CD4-positive, alpha-beta T cell (primary cell): ENCODE results near the gene PRDX4. TPM values are rescaled to one million over a fixed set of nuclear protein-coding genes. Genes with fewer than 3 reads are reported as not detected.
A peak's percentile ranks its signal among the peaks of the same experiment; 100 is the strongest.

Source experiments
- ATAC-seq: fragments of 200-7000 bp; cut with Tn5 transposase; one replicate; pipeline ENCODE4 v1.10.0; 2022; ENCODE audit warnings: mild to moderate bottlenecking; ENCODE audit not compliant: poor library complexity
- CTCF ChIA-PET: fragments of 350-600 bp; sonication (Branson Sonifier 250); formaldehyde crosslinking; loops from one replicate; lab custom pipeline; 2021; ENCODE audit warnings: antibody characterized with exemption, inconsistent platforms; lab: Charles Lee
- POLR2A ChIA-PET: fragments of 350-600 bp; sonication (Branson Sonifier 250); formaldehyde crosslinking; loops from one replicate; lab custom pipeline; 2021; ENCODE audit warnings: antibody characterized with exemption, inconsistent platforms; lab: Charles Lee
- DNase-seq, 14 experiments: peaks; one replicate each; pipeline ENCODE4 v3.0.0-alpha.2; 2013 to 2020; ENCODE audit warnings: mixed read lengths in 2 of 14
- H3K27ac ChIP-seq, 2 donors: one replicate each; pipeline versions ENCODE4 v1.5.1 to v1.7.0; 2013; ENCODE audit warnings: low read length in 2 of 2, low read depth in 1 of 2, mild to moderate bottlenecking in 1 of 2
- H3K27me3 ChIP-seq, 2 experiments: 1 replicate in 1 of 2; 2 replicates in 1 of 2; pipeline versions ENCODE4 v1.6.1 to v1.7.0; 2013; ENCODE audit warnings: low read length in 2 of 2, control low read depth in 1 of 2, mild to moderate bottlenecking in 1 of 2, moderate library complexity in 1 of 2; ENCODE audit not compliant: insufficient read depth in 2 of 2, control insufficient read depth in 1 of 2
- H3K36me3 ChIP-seq: one replicate; pipeline ENCODE4 v1.6.1; 2013; ENCODE audit warnings: low read length, control low read depth; ENCODE audit not compliant: insufficient read depth
- H3K4me1 ChIP-seq: one replicate; pipeline ENCODE4 v1.6.1; 2013; ENCODE audit warnings: low read length, control low read depth; ENCODE audit not compliant: insufficient read depth
- H3K4me3 ChIP-seq: one replicate; pipeline ENCODE4 v1.5.1; 2013; ENCODE audit warnings: mild to moderate bottlenecking, low read length, moderate library complexity
- H3K9me3 ChIP-seq, 2 experiments: 1 replicate in 1 of 2; 2 replicates in 1 of 2; pipeline versions ENCODE4 v1.6.1 to v1.7.0; 2013; ENCODE audit warnings: low read length in 2 of 2, mild to moderate bottlenecking in 2 of 2, control low read depth in 1 of 2, moderate library complexity in 1 of 2; ENCODE audit not compliant: control insufficient read depth in 1 of 2, insufficient read depth in 1 of 2
- H3K27ac Mint-ChIP-seq: one replicate; pipeline ENCODE4 v1.8.0; 2020; ENCODE audit warnings: mixed read lengths
- H3K27me3 Mint-ChIP-seq: one replicate; pipeline ENCODE4 v1.8.0; 2021; ENCODE audit warnings: mixed read lengths
- H3K36me3 Mint-ChIP-seq: one replicate; pipeline ENCODE4 v1.8.0; 2021; ENCODE audit warnings: low read depth, mixed read lengths
- H3K4me1 Mint-ChIP-seq: one replicate; pipeline ENCODE4 v1.8.0; 2021; ENCODE audit warnings: low read depth, mixed read lengths
- H3K4me3 Mint-ChIP-seq: one replicate; pipeline ENCODE4 v1.8.0; 2020; ENCODE audit warnings: mild to moderate bottlenecking, mixed read lengths
- H3K9me3 Mint-ChIP-seq: one replicate; pipeline ENCODE4 v1.8.0; 2020; ENCODE audit warnings: mixed read lengths
- CTCF ChIP-seq: fragments of 200-600 bp; IDR thresholded peaks from one replicate; pipeline ENCODE4 v1.8.0; 2022; ENCODE audit warnings: antibody characterized with exemption, mild to moderate bottlenecking
- intact Hi-C, 2 experiments: fragments of 100-400 bp; cut with DNase I in 1 of 2; cut with micrococcal nuclease in 1 of 2; formaldehyde crosslinking; loops; one replicate each; pipeline versions ENCODE4 v1.15.1 to v1.9.0; 2023 to 2025; cut with DNase I, micrococcal nuclease
- total RNA-seq, 174 experiments: library from RNA in 2 of 174; stranded (reverse) in 2 of 174; gene quantifications; one replicate each; pipeline ENCODE4 v1.2.3 and lab custom pipeline; 2021 to 2026

Gene PRDX4
- total RNA-seq, 2 experiments from 2014 or later, result 4.4 TPM

GRCh38 chrX:23699636-23700194 is 32.4 kb downstream of the PRDX4 start:
- no peak overlapping the region for H3K27ac ChIP-seq
- no peaks in the 10 kb centered on the region for H3K9me3 Mint-ChIP-seq

GRCh38 chrX:23704673-23705206 is 37.4 kb downstream of the PRDX4 start:
- POLR2A ChIA-PET, result no interaction called here
- no peaks in the 10 kb centered on the region for H3K9me3 Mint-ChIP-seq

More at GRCh38 chrX:23699636-23700194, 32.4 kb downstream of the PRDX4 start:
- H3K36me3 Mint-ChIP-seq, result peaks cover 17% of the 10 kb centered on the region
- intact Hi-C loops, result loop anchor here (10.0 kb wide), 1 partner anchor 355 kb away; the partner anchor contains the start of gene EIF2S3 (in 2 of the 2)
- H3K27ac Mint-ChIP-seq, result no peak overlapping the region
- no peaks in the 10 kb centered on the region for H3K27me3 Mint-ChIP-seq
- H3K36me3 ChIP-seq, result peaks cover 16% of the 10 kb centered on the region
- H3K9me3 ChIP-seq, result no peaks in the 10 kb centered on the region
- ChIA-PET POLR2A (interaction anchor here (0.6 to 1.2 kb wide), 2 partner anchors 84 to 202 kb away, joined by 3 read pairs; no protein-coding TSS in a partner anchor), CTCF (no interaction called here)
- peak overlapping the region; percentile 62 for H3K4me3 Mint-ChIP-seq
- peak overlapping the region; percentile 12 for H3K4me3 ChIP-seq
- H3K27me3 ChIP-seq, result no peaks in the 10 kb centered on the region
- DNase-seq (peak in 6 of 14 experiments; percentile 4 to 21 (median 12)), ATAC-seq (peak; percentile 48)
- H3K4me1 ChIP-seq, result no peaks in the 10 kb centered on the region
- peaks cover 4% of the 10 kb centered on the region for H3K4me1 Mint-ChIP-seq
- no peak for TF ChIP-seq CTCF

GRCh38 chrX:23705235-23705634 is 37.9 kb downstream of the PRDX4 start:
- no peaks in the 10 kb centered on the region for H3K4me1 ChIP-seq

More at GRCh38 chrX:23704673-23705206, 37.4 kb downstream of the PRDX4 start:
- H3K36me3 Mint-ChIP-seq, result peaks cover 29% of the 10 kb centered on the region
- intact Hi-C loops, result no loop called here
- Histone ChIP-seq H3K36me3 (peaks cover 22% of the 10 kb centered on the region), H3K9me3 (no peaks in the 10 kb centered on the region), H3K27me3 (no peaks in the 10 kb centered on the region), H3K4me3 (no peak overlapping the region), H3K4me1 (no peaks in the 10 kb centered on the region), H3K27ac (no peak overlapping the region)
- ATAC-seq (no peak), DNase-seq (no peak)
- no peak overlapping the region for H3K27ac Mint-ChIP-seq
- no peak for TF ChIP-seq CTCF
- CTCF ChIA-PET, result no interaction called here
- H3K4me1 Mint-ChIP-seq, result peaks cover 3% of the 10 kb centered on the region
- no peak overlapping the region for H3K4me3 Mint-ChIP-seq
- H3K27me3 Mint-ChIP-seq, result no peaks in the 10 kb centered on the region

More at GRCh38 chrX:23705235-23705634, 37.9 kb downstream of the PRDX4 start:
- Histone ChIP-seq H3K27me3 (no peaks in the 10 kb centered on the region), H3K9me3 (no peaks in the 10 kb centered on the region), H3K36me3 (peaks cover 22% of the 10 kb centered on the region), H3K27ac (no peak overlapping the region), H3K4me3 (no peak overlapping the region)
- DNase-seq (no peak), ATAC-seq (no peak)
- no peaks in the 10 kb centered on the region for H3K9me3 Mint-ChIP-seq
- H3K27ac Mint-ChIP-seq, result no peak overlapping the region
- peaks cover 29% of the 10 kb centered on the region for H3K36me3 Mint-ChIP-seq
- no peaks in the 10 kb centered on the region for H3K27me3 Mint-ChIP-seq
- no peaks in the 10 kb centered on the region for H3K4me1 Mint-ChIP-seq
- POLR2A ChIA-PET, result no interaction called here
- CTCF ChIA-PET, result no interaction called here
- intact Hi-C loops, result no loop called here
- H3K4me3 Mint-ChIP-seq, result no peak overlapping the region
- no peak for TF ChIP-seq CTCF
